Naive thymus-derived CD8-positive, alpha-beta T cell (primary cell): ENCODE results near the gene NCSTN. TPM values are rescaled to one million over a fixed set of nuclear protein-coding genes. Genes with fewer than 3 reads are reported as not detected.

ENCODE experiments used
- ATAC-seq, 2 donors: fragments of 150-1000 bp; cut with Tn5 transposase in 1 of 2; sonication (Bioruptor Pico), chemical (Tn5 transposase) in 1 of 2; 1 replicate in 1 of 2; 2 replicates in 1 of 2; pipeline ENCODE4 v1.10.0; 2021; ENCODE audit warnings: mild to moderate bottlenecking in 2 of 2, moderate library complexity in 2 of 2
- POLR2A ChIA-PET: fragments of 350-600 bp; sonication (Branson Sonifier 250); formaldehyde crosslinking; loops from one replicate; lab custom pipeline; 2021; ENCODE audit warnings: antibody characterized with exemption; lab: Charles Lee
- DNase-seq, 10 donors: peaks; one replicate each; pipeline versions ENCODE4 v3.0.0 to v3.0.0-alpha.2; 2020 to 2022
- H3K27ac Mint-ChIP-seq, 10 donors: one replicate each; pipeline ENCODE4 v1.8.0; 2020 to 2022; ENCODE audit warnings: mild to moderate bottlenecking in 10 of 10, mixed read lengths in 10 of 10, moderate library complexity in 4 of 10, inconsistent platforms in 1 of 10
- H3K27me3 Mint-ChIP-seq, 5 donors: one replicate each; pipeline ENCODE4 v1.8.0; 2021 to 2022; ENCODE audit warnings: mixed read lengths in 5 of 5
- H3K36me3 Mint-ChIP-seq, 3 donors: one replicate each; pipeline ENCODE4 v1.8.0; 2020 to 2022; ENCODE audit warnings: mixed read lengths in 3 of 3, mild to moderate bottlenecking in 2 of 3, inconsistent platforms in 1 of 3
- H3K4me1 Mint-ChIP-seq, 4 donors: one replicate each; pipeline ENCODE4 v1.8.0; 2021 to 2022; ENCODE audit warnings: mixed read lengths in 4 of 4
- H3K4me3 Mint-ChIP-seq, 10 donors: one replicate each; pipeline ENCODE4 v1.8.0; 2020 to 2022; ENCODE audit warnings: mild to moderate bottlenecking in 10 of 10, mixed read lengths in 10 of 10, moderate library complexity in 6 of 10, inconsistent platforms in 1 of 10
- H3K9me3 Mint-ChIP-seq, 9 donors: one replicate each; pipeline ENCODE4 v1.8.0; 2020 to 2022; ENCODE audit warnings: mixed read lengths in 9 of 9, mild to moderate bottlenecking in 3 of 9, inconsistent platforms in 1 of 9, moderate library complexity in 1 of 9
- polyA plus RNA-seq, 3 donors: library from polyadenylated mRNA; unstranded; fragments of 300-500 nt; fragmentation: Illumina TruSeq; gene quantifications; one replicate each; pipeline ENCODE4 v1.2.3, GENCODE V29; 2021
- total RNA-seq, 8 experiments: library from RNA in 2 of 8; stranded (reverse) in 2 of 8; gene quantifications; one replicate each; pipeline ENCODE4 v1.2.3 and lab custom pipeline; 2021 to 2026

Gene NCSTN
- total and polyA plus RNA-seq, 5 experiments from 2014 or later, result 56.8 to 76.4 (median 64.2) TPM

GRCh38 chr1:160353223-160353622 is 10.0 kb downstream of the NCSTN start:
- peaks cover 16 to 99% (median 27%) of the 10 kb centered on the region in 3 donors for H3K36me3 Mint-ChIP-seq

GRCh38 chr1:160354388-160354985 is 11.3 kb downstream of the NCSTN start:
- Mint-ChIP-seq H3K36me3 (peaks cover 16 to 99% (median 30%) of the 10 kb centered on the region in 3 donors), H3K4me3 (no peak overlapping the region), H3K27me3 (no peaks in the 10 kb centered on the region), H3K27ac (peak overlapping the region in 2 of 10 donors; percentile 4 to 52), H3K4me1 (peaks cover 0 to 6% (median 2%) of the 10 kb centered on the region in 4 donors), H3K9me3 (no peaks in the 10 kb centered on the region)
- POLR2A ChIA-PET, result interaction anchor here (1.3 kb wide), 1 partner anchor 252 kb away, joined by 3 read pairs; no protein-coding TSS in a partner anchor
- peak; percentile 49 to 51 for ATAC-seq
- DNase-seq, result peak in 3 of 10 donors; percentile 10 to 29 (median 18)

More at GRCh38 chr1:160353223-160353622, 10.0 kb downstream of the NCSTN start:
- Mint-ChIP-seq H3K4me1 (peaks cover 0 to 6% (median 3%) of the 10 kb centered on the region in 4 donors), H3K4me3 (no peak overlapping the region), H3K27me3 (no peaks in the 10 kb centered on the region), H3K27ac (peak overlapping the region in 3 of 10 donors; percentile 22 to 81 (median 45)), H3K9me3 (no peaks in the 10 kb centered on the region)
- DNase-seq (no peak), ATAC-seq (no peak)
- POLR2A ChIA-PET, result interaction anchor here (0.6 kb wide), 1 partner anchor 565 kb away, joined by 3 read pairs; no protein-coding TSS in a partner anchor

- Mint-ChIP-seq H3K9me3 (no peaks in the 10 kb centered on the region), H3K4me3 (no peak overlapping the region), H3K36me3 (peaks cover 10 to 81% (median 22%) of the 10 kb centered on the region in 3 donors), H3K27me3 (no peaks in the 10 kb centered on the region), H3K27ac (no peak overlapping the region), H3K4me1 (peaks cover 0 to 6% (median 4%) of the 10 kb centered on the region in 4 donors)
- POLR2A ChIA-PET, result no interaction called here
- DNase-seq, result no peak
- no peak for ATAC-seq
Measured at GRCh38 chr1:160357286-160358002, 14.3 kb downstream of the NCSTN start.

GRCh38 chr1:160358073-160358472 is 14.9 kb downstream of the NCSTN start:
- peak overlapping the region in 3 of 10 donors; percentile 7 to 90 (median 14) for H3K27ac Mint-ChIP-seq
- no peaks in the 10 kb centered on the region for H3K9me3 Mint-ChIP-seq
- POLR2A ChIA-PET, result no interaction called here

GRCh38 chr1:160359559-160360226 is 16.5 kb downstream of the NCSTN start:
- no peak for DNase-seq
- ATAC-seq, result no peak
- Mint-ChIP-seq H3K36me3 (peaks cover 4 to 58% (median 8%) of the 10 kb centered on the region in 3 donors), H3K9me3 (no peaks in the 10 kb centered on the region), H3K4me1 (peaks cover 0 to 4% (median 2%) of the 10 kb centered on the region in 4 donors), H3K27ac (peak overlapping the region in 1 of 10 donors; percentile 86), H3K4me3 (no peak overlapping the region), H3K27me3 (no peaks in the 10 kb centered on the region)
- POLR2A ChIA-PET, result interaction anchor here (0.6 kb wide), 1 partner anchor 90 kb away, joined by 3 read pairs; no protein-coding TSS in a partner anchor

More at GRCh38 chr1:160358073-160358472, 14.9 kb downstream of the NCSTN start:
- H3K36me3 Mint-ChIP-seq, result peaks cover 10 to 75% (median 19%) of the 10 kb centered on the region in 3 donors
- no peak for DNase-seq
- ATAC-seq, result no peak
- H3K27me3 Mint-ChIP-seq, result no peaks in the 10 kb centered on the region
- H3K4me3 Mint-ChIP-seq, result no peak overlapping the region
- H3K4me1 Mint-ChIP-seq, result peaks cover 0 to 6% (median 4%) of the 10 kb centered on the region in 4 donors

GRCh38 chr1:160360227-160360695 is 17.1 kb downstream of the NCSTN start:
- Mint-ChIP-seq H3K36me3 (peaks cover 4 to 53% (median 8%) of the 10 kb centered on the region in 3 donors), H3K9me3 (no peaks in the 10 kb centered on the region), H3K27ac (peak overlapping the region in 1 of 10 donors; percentile 71), H3K4me1 (peaks cover 0 to 4% (median 2%) of the 10 kb centered on the region in 4 donors), H3K4me3 (no peak overlapping the region), H3K27me3 (no peaks in the 10 kb centered on the region)
- POLR2A ChIA-PET, result no interaction called here
- ATAC-seq, result no peak
- no peak for DNase-seq

GRCh38 chr1:160361199-160361598 is 18.0 kb downstream of the NCSTN start:
- Mint-ChIP-seq H3K4me1 (peaks cover 0 to 4% (median 2%) of the 10 kb centered on the region in 4 donors), H3K27me3 (no peaks in the 10 kb centered on the region), H3K9me3 (no peaks in the 10 kb centered on the region), H3K4me3 (no peak overlapping the region), H3K36me3 (peaks cover 4 to 43% (median 8%) of the 10 kb centered on the region in 3 donors), H3K27ac (peak overlapping the region in 1 of 10 donors; percentile 64)
- ATAC-seq (no peak), DNase-seq (no peak)
- POLR2A ChIA-PET, result no interaction called here

- Mint-ChIP-seq H3K27me3 (no peaks in the 10 kb centered on the region), H3K4me1 (peaks cover 0 to 4% (median 2%) of the 10 kb centered on the region in 4 donors), H3K4me3 (no peak overlapping the region), H3K9me3 (no peaks in the 10 kb centered on the region), H3K27ac (no peak overlapping the region), H3K36me3 (peaks cover 4 to 37% (median 6%) of the 10 kb centered on the region in 3 donors)
- POLR2A ChIA-PET, result no interaction called here
- DNase-seq, result no peak
- no peak for ATAC-seq
Measured at GRCh38 chr1:160361814-160362167, 18.6 kb downstream of the NCSTN start.

- Mint-ChIP-seq H3K27me3 (no peaks in the 10 kb centered on the region), H3K36me3 (peaks cover 0 to 32% (median 3%) of the 10 kb centered on the region in 3 donors), H3K4me3 (no peak overlapping the region), H3K27ac (peak overlapping the region in 3 of 10 donors; percentile 11 to 65 (median 26)), H3K9me3 (no peaks in the 10 kb centered on the region), H3K4me1 (peaks cover 0 to 4% (median 2%) of the 10 kb centered on the region in 4 donors)
- DNase-seq (no peak), ATAC-seq (no peak)
- POLR2A ChIA-PET, result no interaction called here
Measured at GRCh38 chr1:160362168-160362957, 19.2 kb downstream of the NCSTN start.

GRCh38 chr1:160363010-160363409 is 19.8 kb downstream of the NCSTN start:
- DNase-seq, result no peak
- Mint-ChIP-seq H3K27me3 (no peaks in the 10 kb centered on the region), H3K27ac (peak overlapping the region in 3 of 10 donors; percentile 34 to 65 (median 40)), H3K9me3 (no peaks in the 10 kb centered on the region), H3K36me3 (peaks cover 0 to 25% (median 3%) of the 10 kb centered on the region in 3 donors), H3K4me1 (peaks cover 0 to 7% (median 2%) of the 10 kb centered on the region in 4 donors), H3K4me3 (no peak overlapping the region)
- ATAC-seq, result no peak
- POLR2A ChIA-PET, result no interaction called here

GRCh38 chr1:160363951-160364735 is 21.0 kb downstream of the NCSTN start:
- ATAC-seq (no peak), DNase-seq (no peak)
- H3K4me1 Mint-ChIP-seq, result peaks cover 0 to 7% (median 2%) of the 10 kb centered on the region in 4 donors
- POLR2A ChIA-PET, result interaction anchor here (0.9 kb wide), 1 partner anchor 11 kb away, joined by 5 read pairs; no protein-coding TSS in a partner anchor
- H3K27ac Mint-ChIP-seq, result peak overlapping the region in 4 of 10 donors; percentile 14 to 43 (median 16)
- H3K36me3 Mint-ChIP-seq, result peaks cover 0 to 15% (median 3%) of the 10 kb centered on the region in 3 donors
- no peaks in the 10 kb centered on the region for H3K27me3 Mint-ChIP-seq
- no peak overlapping the region for H3K4me3 Mint-ChIP-seq
- H3K9me3 Mint-ChIP-seq, result no peaks in the 10 kb centered on the region
